SK-MEL-5 (cell line): Measurements from ENCODE around the gene RHEBL1. TPM values are rescaled to one million over a fixed set of nuclear protein-coding genes. Genes with fewer than 3 reads are reported as not detected.

Source experiments
- DNase-seq: peaks from one replicate; pipeline ENCODE4 v3.0.0-alpha.2; 2016; ENCODE audit warnings: low read depth, low spot score
- in situ Hi-C: cut with HindIII; loops from 2 replicates; pipeline ENCODE4 v1.10.0; 2016; ENCODE audit warnings: low sequenced_read_pairs, high pct_unique_total_duplicates, low pct_unique_long_range_greater_than_20kb
- total RNA-seq: library from RNA; depleted of rRNA; stranded (reverse); fragments of >200 nt; shearing (Covaris generic); gene quantifications from 2 replicates; pipeline ENCODE4 v1.2.3, GENCODE V29; 2014

RHEBL1 gene
- total RNA-seq, 1 experiment from 2014 or later: 7.8 TPM

DNA sequence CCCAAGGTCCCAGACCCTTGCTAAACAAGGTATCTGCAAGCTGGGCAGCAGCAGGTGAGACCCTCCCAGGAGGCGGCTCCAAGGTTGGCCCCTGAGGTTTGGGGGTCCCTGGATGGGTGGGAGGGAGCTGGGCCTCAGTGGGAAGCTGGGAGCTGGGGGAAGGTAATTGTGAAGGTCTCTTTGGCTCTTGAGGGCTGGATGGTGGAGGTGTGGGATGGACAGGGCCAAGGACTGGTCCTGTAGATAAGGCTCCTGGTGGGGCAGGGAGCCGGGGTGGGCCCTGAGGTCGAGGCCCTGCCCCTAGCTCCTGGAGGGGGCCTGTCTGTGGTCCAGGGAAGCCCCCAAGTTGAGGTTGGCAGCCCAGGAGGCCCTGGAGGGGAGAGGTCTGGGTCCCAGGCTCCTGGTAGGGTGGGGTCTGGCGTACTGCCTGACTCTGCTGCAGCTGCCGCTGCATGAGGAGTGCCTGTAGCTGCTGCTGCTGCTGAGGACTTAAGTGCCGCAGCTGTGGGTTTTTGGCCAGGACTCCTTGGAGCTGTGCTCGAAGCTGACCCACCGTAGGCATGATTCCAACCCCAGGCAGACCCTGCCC is 38.1 kb downstream of the RHEBL1 start:
- in situ Hi-C loops: no loop called here
- no peak for DNase-seq

DNA sequence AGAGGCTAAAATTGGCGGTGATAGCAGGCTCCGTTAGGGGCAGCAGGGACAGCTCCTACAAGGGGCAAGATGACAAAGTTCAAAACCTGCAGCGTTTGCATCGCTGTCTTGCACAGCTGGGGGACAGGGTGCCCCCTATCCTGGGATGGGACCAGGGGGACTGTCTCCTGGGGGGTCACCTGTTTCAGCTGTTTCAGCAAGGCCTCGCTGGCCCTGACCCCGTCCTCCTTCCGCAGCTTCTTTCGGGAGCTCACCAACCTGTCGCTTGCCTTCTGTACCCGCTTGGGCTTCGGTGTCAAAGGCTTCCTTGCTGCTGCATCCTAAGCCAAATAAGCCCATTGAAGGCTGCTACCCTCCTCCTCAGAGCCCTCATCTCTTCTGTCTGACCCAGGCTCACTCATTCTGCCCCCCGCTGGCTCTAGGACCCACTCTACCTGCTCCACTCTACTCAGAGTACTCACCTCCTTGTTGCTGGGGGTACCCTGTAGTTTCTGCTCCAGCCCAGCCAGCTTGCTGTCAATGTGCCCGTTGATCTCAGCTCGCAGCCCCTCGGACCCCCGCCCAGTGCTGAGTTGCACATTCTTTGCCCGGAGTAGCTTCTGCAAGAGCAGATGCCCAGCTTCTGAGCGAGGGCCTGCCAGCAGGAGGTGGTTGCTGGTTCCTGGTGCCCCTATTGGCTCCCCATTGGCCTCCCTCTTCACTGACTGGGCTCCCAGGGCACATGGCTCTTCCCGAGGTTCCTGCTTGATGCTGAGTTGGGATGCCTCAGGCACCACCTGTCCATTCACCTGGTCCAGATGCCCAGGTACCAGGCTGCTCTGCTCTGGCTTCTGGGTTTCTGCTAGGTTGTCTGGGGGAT is 38.8 kb downstream of the RHEBL1 start:
- DNase-seq: no peak
- in situ Hi-C loops: no loop called here

DNA sequence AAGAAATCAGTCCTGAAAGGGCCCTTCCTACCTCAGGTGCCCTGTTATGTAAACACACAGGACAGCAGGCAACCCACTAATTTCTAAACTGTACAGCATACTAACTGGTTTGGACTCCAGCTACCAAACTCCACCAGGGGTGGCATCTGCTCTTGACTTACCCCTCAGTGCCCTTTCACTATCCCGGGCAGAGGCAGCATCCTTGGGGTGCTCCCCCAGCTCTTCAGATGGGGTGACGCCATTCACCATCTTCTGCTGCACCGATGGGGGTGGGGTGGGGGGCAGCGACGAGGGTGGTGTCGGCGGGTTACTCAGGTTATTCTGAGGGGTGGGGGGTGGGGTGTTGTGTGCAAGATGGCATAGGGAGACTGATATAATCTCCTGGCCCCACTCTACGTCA is 39.7 kb downstream of the RHEBL1 start:
- no peak for DNase-seq
- in situ Hi-C loops: no loop called here

DNA sequence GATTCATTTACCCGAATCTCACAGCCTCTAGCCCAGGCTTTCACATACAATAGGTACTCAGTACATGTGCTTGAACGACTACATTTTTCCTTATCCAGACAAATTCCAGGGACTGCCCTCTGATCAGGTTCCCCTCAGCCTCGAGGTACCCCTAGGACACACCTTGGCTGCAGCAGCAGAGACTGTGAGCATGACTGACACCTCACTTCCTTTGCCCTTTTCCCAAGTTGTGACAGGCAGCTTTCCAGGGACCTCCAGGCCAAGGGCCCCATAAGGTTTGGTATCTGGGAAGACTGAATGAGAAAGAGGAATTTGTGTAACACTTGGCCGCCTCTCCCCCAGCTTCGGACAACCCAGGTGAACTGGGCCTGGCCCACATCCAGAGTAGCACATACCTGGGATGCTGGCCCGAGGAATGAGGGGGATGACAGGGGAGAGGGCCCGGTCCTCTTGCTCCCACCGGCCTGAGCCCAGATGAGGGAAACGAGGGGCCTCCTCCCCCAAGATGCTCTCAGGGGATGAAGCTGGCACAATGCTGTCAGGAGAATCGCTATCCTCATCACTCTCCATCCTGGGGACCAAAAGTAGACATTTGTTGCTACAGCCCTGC is 41.0 kb downstream of the RHEBL1 start:
- DNase-seq: no peak
- in situ Hi-C loops: no loop called here

DNA sequence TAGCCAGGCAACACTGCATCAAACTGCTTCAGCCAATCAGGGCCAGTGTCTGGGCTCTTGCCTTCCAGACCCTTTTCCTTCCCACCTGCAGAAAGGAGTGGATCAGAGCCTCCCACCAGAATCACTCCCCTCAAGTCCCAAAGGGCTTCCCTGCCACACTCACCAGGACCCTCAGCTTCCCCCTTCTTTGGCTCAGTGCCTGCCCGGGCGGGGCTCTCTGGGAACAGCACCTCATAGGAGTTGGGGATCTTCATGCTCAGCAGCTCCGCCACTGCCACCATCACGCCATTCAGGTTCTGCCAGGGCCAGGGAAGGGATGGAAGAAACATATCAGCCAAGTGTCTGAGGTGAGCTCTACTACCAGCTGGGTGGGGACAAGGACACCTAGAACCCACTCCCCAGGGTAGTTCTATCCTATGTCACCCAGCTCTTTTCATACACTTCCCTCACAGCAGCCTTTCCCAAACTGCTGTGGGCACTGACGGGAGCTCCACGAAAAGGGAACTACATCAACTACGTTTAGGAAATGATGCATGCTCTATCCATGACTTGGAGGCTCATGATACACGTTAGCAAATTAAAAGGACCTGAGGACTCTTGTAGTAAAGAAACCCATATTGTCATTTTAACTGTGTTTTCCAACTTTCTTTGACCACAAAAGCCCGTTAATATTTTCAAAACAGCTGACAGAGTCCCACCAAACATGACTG is 41.8 kb downstream of the RHEBL1 start:
- in situ Hi-C loops: no loop called here
- no peak for DNase-seq

DNA sequence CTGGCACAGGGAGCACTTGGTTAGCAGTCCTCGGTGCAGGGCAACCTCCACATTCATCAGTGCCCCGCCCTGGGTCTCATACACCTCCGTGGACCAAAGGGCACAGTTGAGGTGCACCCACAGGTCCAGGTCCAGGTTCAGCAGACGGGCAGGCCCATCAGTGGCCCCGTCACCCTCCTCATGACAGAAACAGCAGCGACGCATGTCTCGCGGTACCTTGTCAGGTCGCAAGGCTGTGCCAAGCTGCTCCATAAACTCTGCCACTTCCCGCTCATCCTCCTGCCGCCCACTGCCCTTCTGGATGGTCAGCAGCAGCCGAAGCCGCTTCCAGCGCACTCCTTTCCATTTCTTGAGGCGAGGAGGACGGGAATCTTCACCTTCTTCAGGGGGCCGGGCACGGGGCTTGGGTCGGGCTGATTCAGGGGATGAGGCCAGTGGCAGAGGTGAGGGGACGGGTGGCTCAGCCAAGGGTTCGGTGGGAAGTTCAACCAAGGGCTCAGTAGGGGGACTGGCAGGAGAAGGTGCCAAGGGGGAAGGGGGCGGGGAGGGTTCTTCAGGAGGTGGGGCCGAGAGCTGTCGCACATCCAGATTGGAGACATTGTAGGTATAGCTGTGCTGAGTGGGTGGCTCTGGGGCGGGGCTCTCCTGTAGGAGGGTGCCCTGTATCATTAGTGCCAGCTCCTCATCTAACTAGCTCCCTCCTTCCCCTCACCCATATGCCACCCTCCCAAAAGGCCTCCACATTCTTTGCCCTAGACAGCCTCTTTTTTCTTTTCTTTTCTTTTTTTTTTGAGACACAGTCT is 42.9 kb downstream of the RHEBL1 start:
- DNase-seq: no peak
- in situ Hi-C loops: no loop called here

DNA sequence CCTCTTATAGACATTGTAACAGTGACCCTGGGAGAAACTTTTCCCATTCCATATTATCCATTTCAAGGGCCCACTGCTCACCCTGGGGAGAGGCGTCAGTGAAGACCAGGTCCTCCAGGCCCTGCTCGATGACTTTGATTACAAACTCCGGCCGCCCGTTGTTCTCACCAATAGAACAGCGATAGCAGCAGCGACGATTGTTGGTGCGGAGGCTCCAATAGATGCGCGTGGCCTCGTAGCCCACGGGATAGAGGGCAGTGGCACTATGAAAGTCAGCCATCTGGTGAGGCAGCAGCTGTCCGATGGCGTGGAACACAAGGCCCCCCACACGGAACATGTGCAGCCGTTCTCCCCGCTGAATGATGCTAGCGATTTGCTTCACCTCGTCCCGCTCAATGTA is 43.7 kb downstream of the RHEBL1 start:
- DNase-seq: no peak
- in situ Hi-C loops: no loop called here

DNA sequence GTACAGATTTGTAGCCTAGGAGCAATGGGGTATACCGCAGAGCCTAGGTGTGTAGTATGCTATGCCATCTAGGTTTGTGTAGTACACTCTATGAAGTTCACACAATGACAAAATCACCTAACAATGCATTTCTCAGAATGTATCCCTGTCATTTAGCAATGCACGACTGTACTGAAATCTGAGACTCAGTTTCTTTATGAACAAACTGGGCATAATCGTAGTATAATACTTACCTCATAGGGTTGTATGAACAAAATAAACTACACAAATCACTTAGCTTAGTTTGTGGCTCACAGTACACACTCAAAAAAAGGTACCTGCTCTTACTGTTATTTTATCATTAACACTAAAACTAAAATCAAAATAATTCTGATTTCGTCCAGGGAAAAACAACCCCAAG is 44.3 kb downstream of the RHEBL1 start:
- DNase-seq: no peak
- in situ Hi-C loops: no loop called here

DNA sequence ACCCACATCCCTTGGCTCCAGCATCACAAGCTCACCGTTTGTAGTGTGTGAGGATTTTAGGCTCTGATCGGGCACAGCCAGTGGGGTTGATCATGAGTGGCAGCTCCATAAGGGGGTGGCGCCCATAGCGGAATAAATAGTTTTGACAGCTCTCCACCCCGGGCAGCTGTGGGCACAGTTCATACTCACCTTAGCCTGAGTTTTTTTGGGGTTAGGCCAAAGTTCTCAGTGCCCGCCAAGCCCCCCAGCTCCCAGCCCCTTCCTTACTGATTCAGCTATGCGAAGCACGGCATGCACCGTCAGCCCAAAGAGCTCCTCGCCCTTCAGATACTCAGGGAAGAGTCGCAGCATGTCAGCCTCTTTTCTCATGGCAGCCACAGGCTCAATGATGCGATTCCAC is 45.2 kb downstream of the RHEBL1 start:
- in situ Hi-C loops: no loop called here
- DNase-seq: no peak

DNA sequence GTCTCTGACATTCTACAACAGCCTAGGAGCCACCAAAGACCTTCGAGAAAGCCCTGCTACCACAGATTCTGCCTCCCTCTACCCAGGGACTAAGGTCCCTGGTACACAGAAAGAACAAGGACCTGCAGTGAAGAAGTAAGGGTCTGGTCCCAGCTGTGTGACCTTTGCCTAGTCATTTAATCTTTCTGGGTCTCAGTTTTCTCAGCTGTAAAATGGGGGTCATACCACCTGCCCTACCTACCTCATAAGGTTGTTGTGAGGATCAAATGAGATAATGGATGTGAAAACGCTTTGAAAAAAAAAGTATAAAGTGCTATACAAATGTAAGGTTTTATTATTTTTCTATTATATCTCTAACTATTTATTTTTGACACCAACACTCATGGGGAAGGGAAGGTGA is 46.0 kb downstream of the RHEBL1 start:
- no peak for DNase-seq
- in situ Hi-C loops: no loop called here

DNA sequence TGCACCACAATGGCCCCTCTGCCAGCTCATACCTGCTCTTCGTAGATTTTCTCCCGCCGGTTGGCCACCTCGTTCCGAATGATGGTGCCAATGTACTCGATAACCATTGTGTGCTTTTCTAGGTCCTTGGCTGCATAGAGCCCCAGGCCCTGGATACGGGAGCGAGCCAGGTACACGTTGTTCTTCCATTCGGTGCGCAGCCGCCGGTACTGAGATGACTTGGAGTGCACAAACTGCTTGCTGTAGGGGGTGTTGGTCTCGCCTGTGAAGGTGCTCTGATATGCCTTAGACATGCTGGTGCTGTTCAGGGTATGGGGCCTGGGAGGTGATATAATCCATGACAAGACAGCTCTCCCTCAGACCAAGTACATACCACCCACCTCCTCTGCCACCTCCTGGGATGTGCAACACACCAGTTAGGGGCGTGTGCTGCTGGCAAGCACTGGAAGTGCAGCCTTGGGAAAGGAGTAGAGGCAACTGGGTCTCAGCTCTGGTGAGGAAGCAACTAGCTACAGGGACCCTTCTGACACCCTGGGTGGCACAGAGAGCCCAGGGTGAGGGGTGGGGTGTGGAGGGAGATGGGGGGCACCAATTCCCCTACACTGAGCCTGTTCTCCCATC is 47.1 kb downstream of the RHEBL1 start:
- in situ Hi-C loops: no loop called here
- no peak for DNase-seq

DNA sequence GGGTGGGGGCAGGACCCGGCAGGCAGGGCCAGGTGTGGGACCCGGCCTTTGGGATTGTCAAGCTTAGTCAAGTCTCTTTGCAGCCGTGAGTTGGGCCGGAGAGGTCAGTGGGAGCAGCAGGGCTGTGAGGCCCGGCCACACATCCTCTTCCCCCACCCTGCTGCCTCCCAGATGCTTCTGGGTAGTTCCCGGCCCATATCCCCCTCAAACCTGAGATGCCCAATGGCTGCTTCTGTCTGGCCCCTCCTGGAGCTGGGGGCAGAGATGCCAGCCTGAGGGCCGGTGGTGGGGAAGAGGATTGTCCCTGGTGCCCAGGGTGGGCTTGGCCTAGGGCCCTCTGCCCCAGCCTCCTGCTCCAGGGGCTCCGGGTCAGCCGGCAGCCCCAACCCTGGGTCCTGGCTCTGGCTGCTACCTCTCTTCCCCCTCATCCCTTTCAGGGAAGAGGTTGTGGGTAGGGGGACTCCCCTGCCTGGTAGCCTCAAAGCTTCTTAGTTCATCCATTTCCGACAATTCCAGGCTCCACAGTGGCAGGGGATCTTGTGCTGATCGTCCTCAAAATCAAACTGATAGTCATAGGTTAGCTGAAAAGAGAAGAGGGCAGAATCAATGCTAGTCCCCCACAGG is 48.4 kb downstream of the RHEBL1 start:
- DNase-seq: no peak
- in situ Hi-C loops: no loop called here

DNA sequence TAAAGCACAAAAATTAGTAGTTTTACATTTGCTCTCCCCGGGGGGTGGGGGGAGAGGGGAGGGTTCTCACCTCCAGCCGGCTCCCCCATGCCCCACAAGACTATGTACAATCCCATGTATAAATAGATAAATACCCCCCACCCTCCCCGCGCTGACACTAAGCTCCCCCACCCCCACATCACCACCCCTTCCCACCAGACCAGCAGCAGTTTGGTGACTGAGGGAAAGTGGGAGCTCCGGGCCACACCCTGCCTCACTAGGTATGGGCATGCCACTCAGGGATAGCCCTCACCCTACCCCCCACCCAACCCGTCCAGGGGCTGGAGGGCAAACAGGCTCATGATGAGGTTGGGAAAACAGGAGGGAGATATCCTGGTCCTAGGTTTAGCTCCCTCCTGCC is 49.3 kb downstream of the RHEBL1 start:
- DNase-seq: no peak
- in situ Hi-C loops: no loop called here

DNA sequence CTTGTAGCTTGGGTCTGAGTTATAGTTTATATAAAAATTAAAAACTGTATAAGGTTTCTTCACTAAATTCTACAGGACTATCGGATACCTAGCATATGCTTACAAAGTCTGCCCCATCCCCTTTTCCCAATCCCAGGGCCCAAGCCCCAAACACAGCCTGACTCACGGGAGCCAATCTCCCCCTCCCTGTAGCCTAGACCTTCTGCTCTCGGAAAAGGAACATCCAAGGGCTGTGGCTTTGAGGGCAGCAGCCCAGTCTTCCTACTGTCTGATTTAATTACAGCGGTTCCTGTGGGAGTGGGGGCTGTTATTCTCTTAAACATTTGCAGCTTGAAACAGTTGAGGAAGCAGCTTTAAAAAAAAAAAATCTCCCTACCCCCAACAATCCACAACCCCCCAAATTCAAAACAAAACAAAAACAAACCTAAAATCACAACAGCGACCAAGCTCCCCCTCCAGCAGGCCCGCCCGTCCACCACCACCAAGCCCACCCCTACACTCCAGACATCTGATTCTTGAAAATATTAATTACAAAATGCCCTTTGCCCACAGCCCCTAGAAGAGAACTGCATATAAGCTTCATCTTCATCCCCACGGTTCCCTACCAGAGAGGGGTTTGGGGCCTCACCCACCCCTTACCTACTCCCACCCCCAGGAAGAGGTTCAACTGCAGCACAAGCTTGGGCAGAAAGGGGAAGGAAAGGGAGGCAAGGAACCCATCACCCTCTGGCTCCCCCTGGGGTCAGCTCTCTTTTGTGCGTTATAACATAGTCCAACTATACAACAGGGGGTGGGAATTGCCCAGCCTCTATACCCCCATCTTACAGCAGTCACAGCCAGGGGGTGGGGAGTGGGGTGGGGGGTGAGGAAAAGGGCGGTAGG is 50.1 kb downstream of the RHEBL1 start:
- peak; percentile 64 for DNase-seq
- in situ Hi-C loops: no loop called here

DNA sequence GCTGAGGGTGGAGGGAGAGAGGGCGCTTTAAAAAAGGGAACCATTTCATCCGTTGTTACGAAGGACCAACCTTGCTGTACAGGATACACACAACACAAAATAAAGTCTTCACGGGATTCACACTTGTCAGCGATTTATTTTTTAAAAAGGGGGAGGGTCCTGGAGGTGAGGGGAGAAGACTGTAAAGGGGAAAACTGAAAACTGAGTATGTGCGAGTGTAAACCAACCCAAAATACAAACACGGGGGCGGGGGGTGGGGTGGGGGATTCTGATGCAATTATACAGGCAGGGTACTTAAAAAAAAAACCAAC is 50.7 kb downstream of the RHEBL1 start:
- DNase-seq: no peak
- in situ Hi-C loops: no loop called here
